ENCODE measurements around the gene RSRC1. TPM values are rescaled to one million over a fixed set of nuclear protein-coding genes. Genes with fewer than 3 reads are reported as not detected.

RSRC1 gene
- total RNA-seq, 1 experiment from 2014 or later = 95.2 TPM

DNA sequence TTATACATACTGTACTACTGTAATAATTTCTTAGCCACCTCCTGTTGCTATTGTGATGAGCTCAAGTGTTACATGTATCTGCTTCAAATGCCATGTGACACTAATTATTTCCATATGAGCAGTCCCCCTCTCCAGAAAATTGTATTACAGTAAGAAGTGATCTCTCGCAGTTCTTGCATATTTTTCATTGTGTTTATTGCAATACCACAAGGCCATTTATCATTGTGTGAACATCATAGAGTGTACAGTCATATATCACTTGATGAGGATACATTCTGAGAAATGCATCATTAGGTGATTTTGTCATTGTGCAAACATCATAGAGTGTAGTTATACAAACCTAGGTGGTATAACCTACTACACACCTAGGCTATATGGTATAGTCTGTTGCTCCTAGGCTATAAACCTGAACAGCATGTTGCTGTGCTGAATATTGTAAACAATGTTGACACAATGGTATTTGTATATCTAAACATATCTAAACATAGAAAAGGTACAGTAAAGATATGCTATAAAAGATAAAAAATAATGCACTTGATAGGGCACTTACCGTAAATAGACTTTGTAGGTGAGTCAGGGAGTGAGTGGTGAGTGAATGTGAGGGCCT lies 271.5 kb downstream of the RSRC1 start:
- H3K4me3 ChIP-seq (ENCODE audit: low read length) = no peak overlapping the region
- peaks cover 14% of the 10 kb centered on the region for H3K4me1 ChIP-seq (ENCODE audit: low read length)
- no peaks in the 10 kb centered on the region for H3K27me3 ChIP-seq (ENCODE audit: low read length)
- no peaks in the 10 kb centered on the region for H3K9me3 ChIP-seq (ENCODE audit: low read length)
- no peak overlapping the region for H3K9ac ChIP-seq (ENCODE audit: low read length)
- no peak overlapping the region for H3K4me2 ChIP-seq (ENCODE audit: low read depth, low read length, poor library complexity, severe bottlenecking)
- no peaks in the 10 kb centered on the region for H4K20me1 ChIP-seq (ENCODE audit: insufficient read depth, low read depth, low read length)
- H3K36me3 ChIP-seq (ENCODE audit: insufficient read depth, low read length) = no peaks in the 10 kb centered on the region
- peaks cover 61% of the 10 kb centered on the region for H3K79me2 ChIP-seq (ENCODE audit: low read length)
- no peak overlapping the region for H3K27ac ChIP-seq (ENCODE audit: low read length)
- DNase-seq = no peak
- H2AFZ ChIP-seq (ENCODE audit: low read length) = no peak overlapping the region
- no peaks in the 10 kb centered on the region for H3K9me2 ChIP-seq (replicated peaks; ENCODE audit: insufficient read depth, low read length)

- no peak overlapping the region for H3K4me2 ChIP-seq (ENCODE audit: low read depth, low read length, poor library complexity, severe bottlenecking)
- no peak overlapping the region for H3K4me3 ChIP-seq (ENCODE audit: low read length)
- H3K4me1 ChIP-seq (ENCODE audit: low read length) = peaks cover 25% of the 10 kb centered on the region
- no peak for DNase-seq
- no peak overlapping the region for H3K9ac ChIP-seq (ENCODE audit: low read length)
- peaks cover 59% of the 10 kb centered on the region for H3K79me2 ChIP-seq (ENCODE audit: low read length)
- H4K20me1 ChIP-seq (ENCODE audit: insufficient read depth, low read depth, low read length) = no peaks in the 10 kb centered on the region
- H3K27ac ChIP-seq (ENCODE audit: low read length) = peak overlapping the region; percentile 25; the same call in 1 of the 2 replicates
- H3K9me3 ChIP-seq (ENCODE audit: low read length) = no peaks in the 10 kb centered on the region
- no peak overlapping the region for H2AFZ ChIP-seq (ENCODE audit: low read length)
- no peaks in the 10 kb centered on the region for H3K36me3 ChIP-seq (ENCODE audit: insufficient read depth, low read length)
- H3K9me2 ChIP-seq (replicated peaks; ENCODE audit: insufficient read depth, low read length) = no peaks in the 10 kb centered on the region
- H3K27me3 ChIP-seq (ENCODE audit: low read length) = no peaks in the 10 kb centered on the region
These were observed 272.6 kb downstream of the RSRC1 start for GRCh38 chr3:158382479-158382878.

DNA sequence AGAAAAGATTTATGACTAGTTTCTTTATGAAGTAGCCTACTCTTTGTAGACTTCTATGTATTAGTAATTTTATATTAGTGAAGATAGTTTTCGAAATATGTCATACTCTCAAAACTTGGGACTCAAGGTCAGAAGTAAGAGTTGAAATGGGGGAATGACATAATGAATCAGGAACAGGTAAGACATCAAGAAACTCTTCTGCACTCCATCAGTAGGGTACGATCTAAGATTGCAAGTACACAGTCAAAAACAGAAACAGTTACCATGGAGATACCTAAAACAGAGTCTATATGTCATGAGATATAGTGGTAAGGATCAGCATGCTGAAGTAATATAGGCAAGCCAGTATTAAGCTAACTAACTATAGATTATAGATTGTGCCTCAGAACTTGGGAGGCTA lies 274.1 kb downstream of the RSRC1 start:
- DNase-seq = no peak
- Histone ChIP-seq H4K20me1 (ENCODE audit: insufficient read depth, low read depth, low read length) (no peaks in the 10 kb centered on the region), H3K4me2 (ENCODE audit: low read depth, low read length, poor library complexity, severe bottlenecking) (no peak overlapping the region), H2AFZ (ENCODE audit: low read length) (no peak overlapping the region), H3K4me1 (ENCODE audit: low read length) (peaks cover 25% of the 10 kb centered on the region), H3K9me3 (ENCODE audit: low read length) (no peaks in the 10 kb centered on the region), H3K27ac (ENCODE audit: low read length) (no peak overlapping the region), H3K36me3 (ENCODE audit: insufficient read depth, low read length) (no peaks in the 10 kb centered on the region), H3K9ac (ENCODE audit: low read length) (no peak overlapping the region), H3K4me3 (ENCODE audit: low read length) (no peak overlapping the region), H3K9me2 (replicated peaks; ENCODE audit: insufficient read depth, low read length) (no peaks in the 10 kb centered on the region), H3K79me2 (ENCODE audit: low read length) (peaks cover 53% of the 10 kb centered on the region), H3K27me3 (ENCODE audit: low read length) (no peaks in the 10 kb centered on the region)

GRCh38 chr3:158395421-158395820 lies 285.5 kb downstream of the RSRC1 start:
- H3K9ac ChIP-seq (ENCODE audit: low read length) = no peak overlapping the region
- H3K4me3 ChIP-seq (ENCODE audit: low read length) = no peak overlapping the region
- no peak for DNase-seq
- H3K9me2 ChIP-seq (replicated peaks; ENCODE audit: insufficient read depth, low read length) = no peaks in the 10 kb centered on the region
- no peaks in the 10 kb centered on the region for H4K20me1 ChIP-seq (ENCODE audit: insufficient read depth, low read depth, low read length)
- peaks cover 10% of the 10 kb centered on the region; the same call in 1 of the 2 replicates for H3K4me1 ChIP-seq (ENCODE audit: low read length)
- no peaks in the 10 kb centered on the region for H3K36me3 ChIP-seq (ENCODE audit: insufficient read depth, low read length)
- H2AFZ ChIP-seq (ENCODE audit: low read length) = no peak overlapping the region
- no peak overlapping the region for H3K4me2 ChIP-seq (ENCODE audit: low read depth, low read length, poor library complexity, severe bottlenecking)
- H3K27ac ChIP-seq (ENCODE audit: low read length) = no peak overlapping the region
- peaks cover 5% of the 10 kb centered on the region; the same call in 1 of the 2 replicates for H3K9me3 ChIP-seq (ENCODE audit: low read length)
- H3K27me3 ChIP-seq (ENCODE audit: low read length) = no peaks in the 10 kb centered on the region
- H3K79me2 ChIP-seq (ENCODE audit: low read length) = no peaks in the 10 kb centered on the region

GRCh38 chr3:158402590-158402989 lies 292.7 kb downstream of the RSRC1 start:
- Histone ChIP-seq H3K79me2 (ENCODE audit: low read length) (peaks cover 26% of the 10 kb centered on the region), H3K4me2 (ENCODE audit: low read depth, low read length, poor library complexity, severe bottlenecking) (peak overlapping the region; percentile 70), H4K20me1 (ENCODE audit: insufficient read depth, low read depth, low read length) (no peaks in the 10 kb centered on the region), H3K9ac (ENCODE audit: low read length) (peak overlapping the region; percentile 33), H3K4me1 (ENCODE audit: low read length) (peaks cover 56% of the 10 kb centered on the region), H2AFZ (ENCODE audit: low read length) (no peak overlapping the region), H3K9me3 (ENCODE audit: low read length) (no peaks in the 10 kb centered on the region), H3K9me2 (replicated peaks; ENCODE audit: insufficient read depth, low read length) (no peaks in the 10 kb centered on the region), H3K4me3 (ENCODE audit: low read length) (peak overlapping the region; percentile 48), H3K27ac (ENCODE audit: low read length) (peak overlapping the region; percentile 90), H3K27me3 (ENCODE audit: low read length) (no peaks in the 10 kb centered on the region), H3K36me3 (ENCODE audit: insufficient read depth, low read length) (no peaks in the 10 kb centered on the region)
- peak; percentile 59 for DNase-seq

- no peaks in the 10 kb centered on the region for H3K9me3 ChIP-seq (ENCODE audit: low read length)
- peaks cover 30% of the 10 kb centered on the region for H3K79me2 ChIP-seq (ENCODE audit: low read length)
- no peak overlapping the region for H2AFZ ChIP-seq (ENCODE audit: low read length)
- H4K20me1 ChIP-seq (ENCODE audit: insufficient read depth, low read depth, low read length) = no peaks in the 10 kb centered on the region
- H3K4me3 ChIP-seq (ENCODE audit: low read length) = peak overlapping the region; percentile 48
- peak overlapping the region; percentile 33 for H3K9ac ChIP-seq (ENCODE audit: low read length)
- peaks cover 56% of the 10 kb centered on the region for H3K4me1 ChIP-seq (ENCODE audit: low read length)
- no peaks in the 10 kb centered on the region for H3K9me2 ChIP-seq (replicated peaks; ENCODE audit: insufficient read depth, low read length)
- DNase-seq = peak; percentile 61
- no peaks in the 10 kb centered on the region for H3K27me3 ChIP-seq (ENCODE audit: low read length)
- H3K36me3 ChIP-seq (ENCODE audit: insufficient read depth, low read length) = no peaks in the 10 kb centered on the region
- peak overlapping the region; percentile 90 for H3K27ac ChIP-seq (ENCODE audit: low read length)
- H3K4me2 ChIP-seq (ENCODE audit: low read depth, low read length, poor library complexity, severe bottlenecking) = peak overlapping the region; percentile 70
These were observed 293.1 kb downstream of the RSRC1 start for GRCh38 chr3:158403013-158403412.

GRCh38 chr3:158404131-158404718 lies 294.3 kb downstream of the RSRC1 start:
- Histone ChIP-seq H3K27me3 (ENCODE audit: low read length) (no peaks in the 10 kb centered on the region), H3K27ac (ENCODE audit: low read length) (peak overlapping the region; percentile 90), H3K4me2 (ENCODE audit: low read depth, low read length, poor library complexity, severe bottlenecking) (peak overlapping the region; percentile 70), H3K4me1 (ENCODE audit: low read length) (peaks cover 56% of the 10 kb centered on the region), H3K9me3 (ENCODE audit: low read length) (no peaks in the 10 kb centered on the region), H4K20me1 (ENCODE audit: insufficient read depth, low read depth, low read length) (no peaks in the 10 kb centered on the region), H3K4me3 (ENCODE audit: low read length) (no peak overlapping the region), H3K9me2 (replicated peaks; ENCODE audit: insufficient read depth, low read length) (no peaks in the 10 kb centered on the region), H3K9ac (ENCODE audit: low read length) (no peak overlapping the region), H3K36me3 (ENCODE audit: insufficient read depth, low read length) (no peaks in the 10 kb centered on the region), H2AFZ (ENCODE audit: low read length) (no peak overlapping the region), H3K79me2 (ENCODE audit: low read length) (peaks cover 35% of the 10 kb centered on the region)
- DNase-seq = no peak

- Histone ChIP-seq H3K4me1 (ENCODE audit: low read length) (peaks cover 46% of the 10 kb centered on the region), H3K79me2 (ENCODE audit: low read length) (peaks cover 43% of the 10 kb centered on the region), H3K9me3 (ENCODE audit: low read length) (no peaks in the 10 kb centered on the region), H3K9me2 (replicated peaks; ENCODE audit: insufficient read depth, low read length) (no peaks in the 10 kb centered on the region), H3K27me3 (ENCODE audit: low read length) (no peaks in the 10 kb centered on the region), H4K20me1 (ENCODE audit: insufficient read depth, low read depth, low read length) (no peaks in the 10 kb centered on the region), H3K36me3 (ENCODE audit: insufficient read depth, low read length) (no peaks in the 10 kb centered on the region), H3K4me3 (ENCODE audit: low read length) (no peak overlapping the region), H3K27ac (ENCODE audit: low read length) (0 out of 2 replicates have a peak overlapping the region, but pooled peaks have one; percentile 2), H2AFZ (ENCODE audit: low read length) (no peak overlapping the region), H3K4me2 (ENCODE audit: low read depth, low read length, poor library complexity, severe bottlenecking) (no peak overlapping the region), H3K9ac (ENCODE audit: low read length) (no peak overlapping the region)
- no peak for DNase-seq
These were observed 295.6 kb downstream of the RSRC1 start for GRCh38 chr3:158405507-158405906.

All from Karpas-422 (cell line).